ENCODE measurements around the gene CEP170B. TPM values are rescaled to one million over a fixed set of nuclear protein-coding genes. Genes with fewer than 3 reads are reported as not detected.
A peak's percentile ranks its signal among the peaks of the same experiment; 100 is the strongest.

Gene CEP170B
- total and polyA plus RNA-seq, 2 donors (not counting 3 experiments of a cell fraction or from before 2014, with no cell fraction given): 13.9 to 38.6 TPM

DNA sequence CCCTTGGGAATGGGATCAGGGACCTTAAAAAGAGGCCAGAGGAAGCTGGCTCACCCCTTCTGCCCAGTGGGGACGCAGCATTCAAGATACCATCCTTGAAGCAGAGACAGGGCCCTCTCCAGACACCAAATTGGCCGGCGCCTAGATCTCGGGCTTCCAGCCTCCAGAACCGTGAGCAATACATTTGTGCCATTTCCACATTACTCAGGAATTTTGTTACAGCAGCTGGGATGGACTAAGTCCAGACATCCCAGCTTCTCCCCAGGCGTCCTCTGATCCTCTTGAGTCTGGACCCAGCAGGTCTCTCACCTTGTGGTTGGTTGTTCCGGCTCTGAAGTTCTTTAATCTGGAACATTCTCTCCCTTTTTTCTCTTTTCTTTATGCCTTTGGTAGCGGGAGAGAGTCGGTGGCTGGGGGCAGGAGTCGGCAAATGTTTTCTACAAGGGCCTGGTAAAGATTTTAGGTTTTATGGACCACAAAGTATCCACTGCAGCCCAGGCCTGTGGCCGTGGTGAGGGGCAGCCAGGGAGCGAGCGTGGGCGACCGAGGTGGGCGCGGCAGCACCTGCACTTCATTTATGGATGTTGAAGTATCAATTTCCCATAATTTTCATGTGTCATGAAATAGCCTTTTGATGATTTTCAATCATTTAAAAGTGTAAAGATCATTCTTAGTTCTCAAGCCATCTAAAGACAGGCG lies 4.8 kb downstream of the CEP170B start:
- CTCF ChIA-PET: interaction anchor here (3.4 kb wide), 1 partner anchor 101 kb away, joined by 11 read pairs; no protein-coding TSS in a partner anchor

DNA sequence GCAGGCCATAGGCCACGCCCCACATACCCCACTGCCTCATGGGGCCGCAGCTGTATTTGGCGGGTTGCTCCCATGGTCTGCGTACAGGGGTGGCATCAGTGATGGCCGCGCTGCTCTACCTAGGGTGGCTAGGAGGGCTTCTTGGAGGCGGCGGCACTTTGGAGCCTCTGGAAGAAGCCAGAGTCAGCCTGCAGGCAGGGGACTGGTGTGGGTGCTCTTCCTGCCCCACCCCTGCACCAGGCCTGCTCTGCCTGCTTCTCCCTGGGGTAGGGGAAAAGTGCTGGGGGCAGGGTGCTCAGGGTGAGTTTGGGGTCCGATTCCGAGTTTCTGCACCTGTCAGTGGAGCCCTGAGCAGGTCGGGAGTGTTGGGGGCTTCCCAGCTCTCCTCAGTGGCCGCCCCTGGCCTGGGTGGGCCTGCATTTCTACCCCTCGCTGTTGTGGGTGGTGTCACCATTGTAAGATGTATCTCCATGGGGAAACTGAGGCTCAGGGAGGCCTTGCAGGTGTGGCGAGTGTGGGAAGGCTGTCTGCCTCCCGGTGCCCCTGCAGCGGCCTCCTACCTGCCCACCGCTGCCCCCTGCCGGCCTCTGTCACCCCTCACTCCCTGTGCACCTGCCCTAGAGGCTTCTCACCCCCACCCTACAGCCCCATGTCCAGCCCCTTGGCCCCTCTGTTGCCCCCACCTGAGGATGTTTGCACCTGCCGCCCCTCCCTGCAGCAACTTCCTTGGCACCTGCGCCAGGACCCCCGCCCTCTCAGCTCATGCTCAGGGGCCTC lies 5.5 kb downstream of the CEP170B start:
- no peak for TF ChIP-seq MYC (IDR thresholded peaks at IDR 0.05; ENCODE audit: low read depth, low read length)
- TF ChIP-seq, protein P1, sequence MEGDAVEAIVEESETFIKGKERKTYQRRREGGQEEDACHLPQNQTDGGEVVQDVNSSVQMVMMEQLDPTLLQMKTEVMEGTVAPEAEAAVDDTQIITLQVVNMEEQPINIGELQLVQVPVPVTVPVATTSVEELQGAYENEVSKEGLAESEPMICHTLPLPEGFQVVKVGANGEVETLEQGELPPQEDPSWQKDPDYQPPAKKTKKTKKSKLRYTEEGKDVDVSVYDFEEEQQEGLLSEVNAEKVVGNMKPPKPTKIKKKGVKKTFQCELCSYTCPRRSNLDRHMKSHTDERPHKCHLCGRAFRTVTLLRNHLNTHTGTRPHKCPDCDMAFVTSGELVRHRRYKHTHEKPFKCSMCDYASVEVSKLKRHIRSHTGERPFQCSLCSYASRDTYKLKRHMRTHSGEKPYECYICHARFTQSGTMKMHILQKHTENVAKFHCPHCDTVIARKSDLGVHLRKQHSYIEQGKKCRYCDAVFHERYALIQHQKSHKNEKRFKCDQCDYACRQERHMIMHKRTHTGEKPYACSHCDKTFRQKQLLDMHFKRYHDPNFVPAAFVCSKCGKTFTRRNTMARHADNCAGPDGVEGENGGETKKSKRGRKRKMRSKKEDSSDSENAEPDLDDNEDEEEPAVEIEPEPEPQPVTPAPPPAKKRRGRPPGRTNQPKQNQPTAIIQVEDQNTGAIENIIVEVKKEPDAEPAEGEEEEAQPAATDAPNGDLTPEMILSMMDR (IDR thresholded peaks at IDR 0.05; ENCODE audit: extremely low read depth in 1 of 2, insufficient read depth in 1 of 2, low read depth in 1 of 2, low read length in 2 of 2): peak; percentile 22 to 54
- BruUV-seq (replicated peaks): no TSS peak
- Histone ChIP-seq H3K9me1 (replicated peaks; ENCODE audit: control insufficient read depth, extremely low read depth, insufficient read depth, low read length) (no peaks in the 10 kb centered on the region), H3K27ac (ENCODE audit: insufficient read depth, low read depth, low read length) (no peak overlapping the region), H3K79me2 (ENCODE audit: control insufficient read depth, insufficient read depth, low read length) (peaks cover 22% of the 10 kb centered on the region), H3K9me3 (replicated peaks; ENCODE audit: control insufficient read depth, insufficient read depth, low read length) (no peaks in the 10 kb centered on the region), H3K36me3 (ENCODE audit: control insufficient read depth in 2 of 2, extremely low read depth in 1 of 2, insufficient read depth in 2 of 2, low read length in 2 of 2) (no peaks in the 10 kb centered on the region), H3K4me2 (ENCODE audit: insufficient read depth, low read length) (no peak overlapping the region), H3K4me3 (replicated peaks in 1 of 3; ENCODE audit: insufficient read depth in 1 of 3, low read depth in 1 of 3, low read length in 3 of 3) (no peak overlapping the region), H3K9ac (replicated peaks; ENCODE audit: extremely low read depth, insufficient read depth, low read length) (no peak overlapping the region), H3K27me3 (ENCODE audit: control insufficient read depth in 2 of 2, insufficient read depth in 2 of 2, low read length in 2 of 2) (no peaks in the 10 kb centered on the region), H4K20me1 (replicated peaks; ENCODE audit: control insufficient read depth, extremely low read depth, insufficient read depth, low read length) (no peaks in the 10 kb centered on the region), H3K4me1 (ENCODE audit: control insufficient read depth, extremely low read depth, insufficient read depth, low read length) (peaks cover 5% of the 10 kb centered on the region), H2AFZ (ENCODE audit: low read depth, low read length) (no peak overlapping the region)
- dilution Hi-C loops (cut with MboI; ENCODE audit: extremely low pct_ligation_motif_present, low sequenced_read_pairs): no loop called here
- FAIRE-seq (no peak), DNase-seq (ENCODE audit: low read depth, low spot score) (no peak)
- POLR2A ChIA-PET: no interaction called here
- CTCF ChIA-PET: interaction anchor here (3.4 kb wide), 1 partner anchor 101 kb away, joined by 11 read pairs; no protein-coding TSS in a partner anchor
- intact Hi-C loops (cut with micrococcal nuclease): no loop called here

More for the DNA sequence above, 4.8 kb downstream of the CEP170B start:
- DNase-seq (ENCODE audit: low read depth, low spot score): no peak
- TF ChIP-seq JUN (IDR thresholded peaks at IDR 0.05; ENCODE audit: borderline replicate concordance, insufficient read depth, insufficient read length, low read depth) (no peak), POLR2A (IDR thresholded peaks at IDR 0.05; ENCODE audit: low read depth, low read length) (no peak), MYC (IDR thresholded peaks at IDR 0.05; ENCODE audit: low read depth, low read length) (no peak)
- Histone ChIP-seq H3K4me2 (ENCODE audit: insufficient read depth, low read length) (no peak overlapping the region), H3K27ac (ENCODE audit: insufficient read depth, low read depth, low read length) (no peak overlapping the region), H4K20me1 (replicated peaks; ENCODE audit: control insufficient read depth, extremely low read depth, insufficient read depth, low read length) (no peaks in the 10 kb centered on the region), H3K79me2 (ENCODE audit: control insufficient read depth, insufficient read depth, low read length) (peaks cover 22% of the 10 kb centered on the region), H3K9ac (replicated peaks; ENCODE audit: extremely low read depth, insufficient read depth, low read length) (no peak overlapping the region), H3K27me3 (ENCODE audit: control insufficient read depth in 2 of 2, insufficient read depth in 2 of 2, low read length in 2 of 2) (no peaks in the 10 kb centered on the region), H3K9me1 (replicated peaks; ENCODE audit: control insufficient read depth, extremely low read depth, insufficient read depth, low read length) (no peaks in the 10 kb centered on the region), H3K4me1 (ENCODE audit: control insufficient read depth, extremely low read depth, insufficient read depth, low read length) (peaks cover 5% of the 10 kb centered on the region), H2AFZ (ENCODE audit: low read depth, low read length) (no peak overlapping the region), H3K9me3 (replicated peaks; ENCODE audit: control insufficient read depth, insufficient read depth, low read length) (no peaks in the 10 kb centered on the region), H3K4me3 (replicated peaks in 1 of 3; ENCODE audit: insufficient read depth in 1 of 3, low read depth in 1 of 3, low read length in 3 of 3) (no peak overlapping the region), H3K36me3 (ENCODE audit: control insufficient read depth in 2 of 2, extremely low read depth in 1 of 2, insufficient read depth in 2 of 2, low read length in 2 of 2) (no peaks in the 10 kb centered on the region)
- POLR2A ChIA-PET: no interaction called here
- intact Hi-C loops (cut with micrococcal nuclease): no loop called here
- dilution Hi-C loops (cut with MboI; ENCODE audit: extremely low pct_ligation_motif_present, low sequenced_read_pairs): no loop called here
- FAIRE-seq: no peak
- BruUV-seq (replicated peaks): no TSS peak
